Thoracic aorta (tissue), 2 donors: ENCODE measurements around the gene DUSP14. TPM values are rescaled to one million over a fixed set of nuclear protein-coding genes. Genes with fewer than 3 reads are reported as not detected.
"Not testable (repeated sequence)": the region's sequence is repeated elsewhere in the genome, so short reads cannot be mapped to it uniquely, and the experiment has no call there.

ENCODE experiments used
- ATAC-seq: fragments of 150-250 bp; one replicate; pipeline ENCODE4 v1.8.0; 2017; ENCODE audit warnings: low read depth; ENCODE audit not compliant: insufficient number of reproducible peaks, low FRiP score
- DNase-seq: peaks from one replicate; pipeline ENCODE4 v3.0.0-alpha.2; 2020; ENCODE audit warnings: low spot score
- H3K27ac ChIP-seq, 2 donors: fragments of 200-600 bp; sonication (generic); 1 replicate in 1 of 2; 2 replicates in 1 of 2; pipeline ENCODE4 v1.5.1; 2016; ENCODE audit warnings: mild to moderate bottlenecking in 2 of 2, moderate library complexity in 2 of 2
- H3K27me3 ChIP-seq: fragments of 200-600 bp; sonication (generic); replicated peaks from 2 replicates; pipeline ENCODE4 v1.6.0; 2016; ENCODE audit warnings: mild to moderate bottlenecking; ENCODE audit not compliant: insufficient read depth
- H3K36me3 ChIP-seq: fragments of 200-600 bp; sonication (generic); one replicate; pipeline ENCODE4 v1.5.1; 2016
- H3K4me1 ChIP-seq, 2 donors: fragments of 200-600 bp; sonication (generic); 1 replicate in 1 of 2; 2 replicates in 1 of 2; pipeline versions ENCODE4 v1.5.1 to v1.6.0; 2016; ENCODE audit warnings: low read depth in 2 of 2, mild to moderate bottlenecking in 1 of 2; ENCODE audit not compliant: control insufficient read depth in 1 of 2
- H3K4me3 ChIP-seq: fragments of 200-600 bp; sonication (generic); 2 replicates; pipeline ENCODE4 v1.5.1; 2016; ENCODE audit warnings: mild to moderate bottlenecking
- H3K9me3 ChIP-seq: fragments of 200-600 bp; sonication (generic); 2 replicates; pipeline ENCODE4 v1.5.1; 2016
- CTCF ChIP-seq: fragments of 200-600 bp; sonication (generic); IDR thresholded peaks from one replicate; pipeline ENCODE4 v1.5.1; 2019; ENCODE audit warnings: antibody characterized with exemption
- total RNA-seq, 2 donors: library from RNA; depleted of rRNA; stranded (reverse); fragments of >200 nt; gene quantifications; one replicate each; pipeline versions ENCODE4 v1.1.0 to v1.2.3, GENCODE V29; 2016

The DUSP14 gene
- total RNA-seq, 2 donors from 2014 or later: 18.1 to 22.2 TPM

- DNase-seq: no peak
- no peak overlapping the region for H3K27ac ChIP-seq
- H3K4me1 ChIP-seq: peaks cover 0 to 6% of the 10 kb centered on the region in 2 donors
- ATAC-seq: no peak
- no peaks in the 10 kb centered on the region for H3K9me3 ChIP-seq
- H3K36me3 ChIP-seq: peaks cover 11% of the 10 kb centered on the region
- no peak for TF ChIP-seq CTCF
- no peak overlapping the region for H3K4me3 ChIP-seq
- no peaks in the 10 kb centered on the region for H3K27me3 ChIP-seq
These were observed 39.6 kb upstream of the DUSP14 start for GRCh38 chr17:37450112-37450511.

- H3K4me3 ChIP-seq, H3K36me3 ChIP-seq, H3K9me3 ChIP-seq, ATAC-seq, H3K27ac ChIP-seq, DNase-seq, H3K27me3 ChIP-seq, H3K4me1 ChIP-seq: not testable (repeated sequence)
These were observed 31.9 kb upstream of the DUSP14 start for GRCh38 chr17:37457801-37458200.

GRCh38 chr17:37458805-37459204 lies 30.9 kb upstream of the DUSP14 start:
- ATAC-seq: no peak

GRCh38 chr17:37461668-37462067 lies 28.0 kb upstream of the DUSP14 start:
- no peak for DNase-seq
- H3K4me3 ChIP-seq: no peak overlapping the region
- peaks cover 7% of the 10 kb centered on the region for H3K36me3 ChIP-seq
- no peak for TF ChIP-seq CTCF
- H3K27me3 ChIP-seq: no peaks in the 10 kb centered on the region
- no peak overlapping the region for H3K27ac ChIP-seq
- no peaks in the 10 kb centered on the region for H3K9me3 ChIP-seq
- ATAC-seq: no peak
- no peaks in the 10 kb centered on the region for H3K4me1 ChIP-seq

More at GRCh38 chr17:37458805-37459204, 30.9 kb upstream of the DUSP14 start:
- TF ChIP-seq CTCF: no peak
- H3K4me3 ChIP-seq: no peak overlapping the region
- H3K9me3 ChIP-seq: no peaks in the 10 kb centered on the region
- H3K36me3 ChIP-seq: peaks cover 6% of the 10 kb centered on the region
- no peak for DNase-seq
- H3K4me1 ChIP-seq: no peaks in the 10 kb centered on the region
- no peaks in the 10 kb centered on the region for H3K27me3 ChIP-seq
- H3K27ac ChIP-seq: no peak overlapping the region

GRCh38 chr17:37462492-37462891 lies 27.2 kb upstream of the DUSP14 start:
- Histone ChIP-seq H3K36me3 (peaks cover 8% of the 10 kb centered on the region), H3K27me3 (no peaks in the 10 kb centered on the region), H3K4me3 (no peak overlapping the region), H3K9me3 (no peaks in the 10 kb centered on the region), H3K27ac (no peak overlapping the region), H3K4me1 (no peaks in the 10 kb centered on the region)
- DNase-seq (no peak), ATAC-seq (no peak)
- no peak for TF ChIP-seq CTCF

GRCh38 chr17:37463039-37463438 lies 26.7 kb upstream of the DUSP14 start:
- DNase-seq: no peak
- Histone ChIP-seq H3K27ac (no peak overlapping the region), H3K4me1 (no peaks in the 10 kb centered on the region), H3K36me3 (peaks cover 8% of the 10 kb centered on the region), H3K27me3 (no peaks in the 10 kb centered on the region), H3K4me3 (no peak overlapping the region), H3K9me3 (no peaks in the 10 kb centered on the region)
- no peak for ATAC-seq
- TF ChIP-seq CTCF: no peak
